ENCODE data around the gene GPR34.
"Not testable (repeated sequence)": the region's sequence is repeated elsewhere in the genome, so short reads cannot be mapped to it uniquely, and the experiment has no call there.

GPR34 gene

DNA sequence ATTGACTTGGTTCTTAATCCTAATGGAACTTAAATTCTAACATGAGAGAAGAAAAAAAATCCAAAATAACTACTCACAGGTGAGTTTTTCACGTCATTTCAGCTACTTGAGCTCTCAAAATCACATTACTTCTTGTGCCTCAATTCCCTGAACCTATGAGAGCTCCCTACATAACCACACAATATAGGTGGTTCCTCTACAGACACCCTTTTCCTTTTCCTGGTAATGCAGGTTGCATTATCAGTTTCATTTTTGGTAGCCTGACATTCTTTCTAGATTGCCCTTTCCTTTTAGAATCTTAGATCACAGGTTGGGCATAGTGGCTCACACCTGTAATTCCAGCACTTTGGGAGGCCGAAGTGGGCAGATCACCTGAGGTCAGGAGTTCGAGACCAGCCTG, 4.3 kb downstream of the GPR34 start:
- no peak for DNase-seq (ENCODE audit: low read depth in 3 of 3)

DNA sequence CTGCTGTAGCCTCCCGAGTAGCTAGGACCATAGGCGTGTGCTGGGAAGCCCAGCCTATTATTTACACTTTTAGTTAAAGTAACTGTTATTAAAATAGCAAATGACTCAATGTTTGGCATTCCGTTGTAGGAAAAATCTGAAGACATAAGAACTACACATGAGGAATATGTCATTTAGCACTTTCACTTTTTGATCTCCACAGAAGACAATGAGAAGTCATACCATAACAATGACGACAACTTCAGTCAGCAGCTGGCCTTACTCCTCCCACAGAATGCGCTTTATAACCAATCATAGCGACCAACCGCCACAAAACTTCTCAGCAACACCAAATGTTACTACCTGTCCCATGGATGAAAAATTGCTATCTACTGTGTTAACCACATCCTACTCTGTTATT, 6.7 kb downstream of the GPR34 start:
- DNase-seq (ENCODE audit: low read depth in 3 of 3) = no peak

GRCh38 chrX:41703574-41704029, 14.8 kb downstream of the GPR34 start:
- no peak for DNase-seq (ENCODE audit: low read depth in 3 of 3)

- no peak for DNase-seq (ENCODE audit: low read depth in 3 of 3)
Observed at GRCh38 chrX:41705042-41705441, 16.3 kb downstream of the GPR34 start.

- no peak for DNase-seq (ENCODE audit: low read depth in 3 of 3)
Observed at GRCh38 chrX:41705680-41706374, 17.1 kb downstream of the GPR34 start.

GRCh38 chrX:41707218-41707617, 18.4 kb downstream of the GPR34 start:
- DNase-seq (ENCODE audit: low read depth in 3 of 3) = no peak

DNA sequence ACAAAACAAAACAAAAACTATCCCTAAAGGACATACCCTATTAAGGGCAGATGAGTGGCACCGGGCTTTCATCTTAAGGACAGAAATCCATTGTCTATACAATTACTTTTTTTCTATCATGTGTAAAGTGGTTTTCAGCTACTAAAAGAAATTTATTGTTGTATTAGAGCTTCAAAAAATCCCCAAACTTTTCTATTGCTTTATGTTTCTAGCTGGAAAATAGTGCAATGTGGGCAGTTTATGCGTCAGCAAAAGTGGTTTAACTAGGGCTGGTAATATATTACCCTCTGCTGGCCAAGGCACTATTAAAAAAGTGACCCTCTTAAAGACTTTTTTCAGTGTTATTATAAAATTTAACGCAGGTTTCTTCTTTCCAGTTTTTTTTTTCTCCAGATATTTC, 19.7 kb downstream of the GPR34 start:
- DNase-seq (ENCODE audit: low read depth in 3 of 3) = no peak

DNA sequence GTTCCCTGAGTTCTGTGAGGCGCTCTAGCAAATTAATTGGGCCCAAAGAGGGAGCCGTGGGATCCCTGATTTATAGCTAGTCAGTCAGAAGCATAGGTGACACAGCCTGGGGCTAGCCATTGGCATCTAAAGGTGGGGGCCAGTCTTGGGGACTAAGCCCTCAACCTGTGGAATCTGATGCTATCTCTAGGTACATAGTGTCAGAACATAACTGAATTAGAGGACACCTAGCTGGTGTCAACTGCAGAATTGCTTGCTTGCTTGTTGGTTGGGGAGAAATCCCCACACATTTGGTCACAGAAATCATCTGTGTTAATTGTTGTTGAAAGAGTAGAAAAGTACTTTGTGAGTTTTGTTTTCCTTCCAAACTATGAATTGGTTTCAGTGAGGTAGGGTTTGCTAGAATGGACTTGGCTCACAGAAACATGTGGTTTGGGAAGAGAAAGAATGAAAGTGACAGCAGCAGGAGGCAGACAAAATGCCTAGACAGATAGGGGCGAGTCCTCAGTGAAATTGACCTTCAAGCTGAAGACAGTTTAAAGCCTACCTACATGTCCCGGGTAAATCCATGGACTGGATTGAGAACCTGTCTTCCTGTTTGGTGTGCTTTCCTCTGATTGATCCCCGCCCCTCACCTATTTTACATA, 22.4 kb downstream of the GPR34 start:
- DNase-seq (ENCODE audit: low read depth in 3 of 3) = no peak

DNA sequence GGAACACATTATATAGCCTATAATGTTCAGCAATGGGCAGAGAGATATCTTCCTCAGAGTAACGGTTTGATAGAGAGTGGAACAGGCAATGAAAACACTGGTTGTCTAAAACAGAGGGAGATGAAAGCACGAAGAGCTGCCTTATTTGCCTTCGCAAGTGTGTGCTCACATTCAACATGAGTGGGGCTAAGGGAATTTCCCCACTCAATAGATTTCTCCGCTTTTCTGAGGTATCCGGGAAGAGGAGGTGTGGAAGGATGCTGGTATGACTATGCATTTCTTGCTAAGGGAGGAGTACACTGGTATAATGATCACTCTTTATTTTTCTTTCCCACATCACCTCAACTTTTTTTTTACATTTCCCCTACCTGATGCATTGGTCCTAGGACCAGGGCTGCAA, 27.4 kb downstream of the GPR34 start:
- no peak for DNase-seq (ENCODE audit: low read depth in 3 of 3)

GRCh38 chrX:41716767-41717473, 28.1 kb downstream of the GPR34 start:
- DNase-seq (ENCODE audit: low read depth in 3 of 3) = no peak

- no peak for DNase-seq (ENCODE audit: low read depth in 3 of 3)
Observed at GRCh38 chrX:41718481-41719235, 29.9 kb downstream of the GPR34 start.

GRCh38 chrX:41719610-41720009, 30.8 kb downstream of the GPR34 start:
- not testable (repeated sequence) for DNase-seq (ENCODE audit: low read depth in 3 of 3)

DNA sequence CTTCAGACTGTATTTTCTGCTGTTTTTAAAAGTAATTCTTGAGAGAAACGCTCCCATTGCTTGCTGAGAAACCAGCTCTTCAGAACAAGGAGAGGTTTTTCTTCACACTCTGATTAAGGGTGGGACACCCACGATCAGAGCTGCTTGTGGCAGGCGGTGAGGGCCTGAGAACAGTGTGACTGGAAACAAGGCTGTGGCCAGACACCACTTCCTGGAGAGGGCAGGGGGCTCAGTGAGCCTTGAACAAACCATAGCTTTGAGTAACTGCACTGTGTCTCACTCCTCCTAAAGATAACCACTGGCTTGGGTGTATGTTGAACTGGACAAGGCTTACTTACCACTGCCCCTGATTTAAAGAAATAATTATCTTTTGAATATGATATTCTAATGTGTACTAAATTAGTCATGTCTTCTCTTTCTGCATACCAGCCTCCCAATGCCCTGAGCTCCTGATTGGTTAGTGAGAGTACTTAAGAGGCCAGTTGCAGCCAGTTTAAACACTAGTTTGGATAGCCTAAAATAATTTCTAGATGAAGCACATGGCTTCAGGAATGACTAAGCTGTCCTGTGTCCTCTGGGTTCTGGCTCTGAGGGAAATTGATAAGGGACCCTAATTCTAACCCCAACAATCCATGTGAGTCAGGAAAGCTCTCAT, 31.5 kb downstream of the GPR34 start:
- DNase-seq (ENCODE audit: low read depth in 3 of 3) = peak in 1 of 3 experiments; percentile 7

GRCh38 chrX:41721590-41721989, 32.8 kb downstream of the GPR34 start:
- no peak for DNase-seq (ENCODE audit: low read depth in 3 of 3)

GRCh38 chrX:41722214-41722613, 33.4 kb downstream of the GPR34 start:
- no peak for DNase-seq (ENCODE audit: low read depth in 3 of 3)

- no peak for DNase-seq (ENCODE audit: low read depth in 3 of 3)
Observed at GRCh38 chrX:41722816-41723618, 34.2 kb downstream of the GPR34 start.

DNA sequence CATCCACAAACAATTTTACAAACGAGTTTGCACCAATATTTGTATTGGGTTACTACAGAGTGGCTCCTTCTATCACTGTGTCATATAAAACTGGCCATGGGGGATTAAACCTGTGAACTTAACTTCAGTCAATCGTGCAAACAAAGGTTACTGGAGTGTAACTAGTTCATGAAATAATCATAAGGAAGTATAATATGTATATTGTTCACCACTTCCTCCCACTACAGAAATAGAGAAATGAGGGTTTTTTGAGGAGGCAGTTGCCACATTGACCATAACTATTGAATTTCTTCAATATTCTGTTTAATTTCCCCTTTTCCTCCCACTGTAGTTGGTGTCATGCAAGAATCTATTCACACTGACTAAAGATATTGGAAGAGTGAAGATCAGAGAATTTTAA, 35.1 kb downstream of the GPR34 start, which contains the start of gene GPR82:
Gene GPR82, plus strand, starts transcription at position 356 of the 400 bp plus-strand sequence. CDS start 2,846 bp downstream, outside the sequence.
- no peak for DNase-seq (ENCODE audit: low read depth in 3 of 3)

DNA sequence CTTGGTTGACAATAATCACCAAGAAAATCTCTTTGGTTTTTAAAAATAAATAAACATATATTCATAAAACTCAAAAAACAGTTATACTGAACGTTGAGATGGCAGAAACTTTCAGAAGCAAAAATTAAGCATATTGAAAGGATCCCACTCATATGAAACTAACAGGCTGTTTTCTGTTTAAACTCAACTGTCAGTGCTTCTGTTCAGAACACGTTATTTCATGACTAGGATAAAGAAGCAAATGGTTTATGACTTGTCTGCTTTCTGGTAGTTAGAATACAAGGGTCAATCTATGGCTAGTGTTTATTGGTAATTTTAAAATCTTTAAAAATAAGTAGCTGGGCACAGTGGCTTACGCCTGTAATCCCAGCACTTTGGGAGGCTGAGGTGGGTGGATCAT, 39.4 kb downstream of the GPR34 start:
- DNase-seq (ENCODE audit: low read depth in 3 of 3) = no peak

DNA sequence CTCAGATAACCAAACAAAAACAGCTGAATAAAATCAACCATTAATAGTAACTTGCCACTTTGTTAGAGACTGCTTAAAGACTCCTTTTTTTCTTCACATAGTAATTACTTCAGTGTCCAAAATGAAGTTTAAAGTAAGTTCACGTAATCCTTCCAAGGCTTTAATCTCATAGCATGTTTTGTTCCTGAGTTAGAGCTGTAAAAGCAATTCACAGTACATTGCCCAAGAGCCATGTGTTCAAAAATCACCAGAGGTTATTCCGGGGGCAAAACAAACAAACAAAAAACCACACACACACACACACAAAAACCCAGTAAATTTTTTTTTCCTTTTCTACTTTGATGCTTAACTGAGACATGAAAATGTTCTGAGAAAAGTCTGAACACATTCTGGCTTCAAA, 41.3 kb downstream of the GPR34 start:
- no peak for DNase-seq (ENCODE audit: low read depth in 3 of 3)

GRCh38 chrX:41732260-41732659, 43.5 kb downstream of the GPR34 start:
- no peak for DNase-seq (ENCODE audit: low read depth in 3 of 3)

DNA sequence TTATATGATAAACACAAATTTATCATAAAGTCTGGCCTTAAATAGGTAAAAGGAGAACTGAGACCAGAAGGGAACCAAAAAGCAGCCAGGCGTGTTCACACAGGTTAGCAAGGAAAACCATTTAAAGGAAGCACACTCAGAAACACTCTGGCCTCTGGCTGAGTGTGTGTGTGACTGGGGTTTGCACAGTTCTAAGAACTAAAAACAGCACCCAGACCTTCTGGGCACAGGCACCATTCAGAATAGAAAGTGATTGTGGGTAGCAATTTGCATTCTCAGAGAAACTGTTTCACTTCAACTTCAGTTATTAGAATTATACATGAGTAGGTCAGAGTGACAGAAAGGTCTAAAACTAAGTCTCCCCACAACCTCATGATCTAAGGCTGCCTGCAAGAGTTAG, 45.2 kb downstream of the GPR34 start:
- no peak for DNase-seq (ENCODE audit: low read depth in 3 of 3)

Measured in stimulated activated CD4-positive, alpha-beta T cell treated with anti-CD3 and anti-CD28 coated beads, TNF-alpha, amount 100 ng/mL, for 4 hours (primary cell).